ENCODE results near the gene TSPAN5.
"Not testable (repeated sequence)": the region's sequence is repeated elsewhere in the genome, so short reads cannot be mapped to it uniquely, and the experiment has no call there.

Gene TSPAN5

GRCh38 chr4:98462487-98462886, 195.9 kb downstream of the TSPAN5 start:
- Histone ChIP-seq H3K27ac (ENCODE audit: low read depth, low read length) (no peak overlapping the region), H3K9ac (ENCODE audit: low read length in 5 of 5) (no peak overlapping the region), H3K36me3 (ENCODE audit: control insufficient read depth in 5 of 5, insufficient read depth in 5 of 5, low read length in 5 of 5) (no peaks in the 10 kb centered on the region), H3K9me3 (ENCODE audit: control insufficient read depth in 5 of 5, low read length in 5 of 5) (no peaks in the 10 kb centered on the region), H3K4me1 (ENCODE audit: control insufficient read depth in 5 of 5, insufficient read depth in 5 of 5, low read length in 5 of 5) (peaks cover 0 to 4% (median 3%) of the 10 kb centered on the region in 5 donors), H3K27me3 (ENCODE audit: control insufficient read depth in 5 of 5, insufficient read depth in 4 of 5, low read length in 5 of 5) (no peaks in the 10 kb centered on the region), H3K4me3 (ENCODE audit: low read depth in 1 of 5, low read length in 5 of 5) (no peak overlapping the region)

DNA sequence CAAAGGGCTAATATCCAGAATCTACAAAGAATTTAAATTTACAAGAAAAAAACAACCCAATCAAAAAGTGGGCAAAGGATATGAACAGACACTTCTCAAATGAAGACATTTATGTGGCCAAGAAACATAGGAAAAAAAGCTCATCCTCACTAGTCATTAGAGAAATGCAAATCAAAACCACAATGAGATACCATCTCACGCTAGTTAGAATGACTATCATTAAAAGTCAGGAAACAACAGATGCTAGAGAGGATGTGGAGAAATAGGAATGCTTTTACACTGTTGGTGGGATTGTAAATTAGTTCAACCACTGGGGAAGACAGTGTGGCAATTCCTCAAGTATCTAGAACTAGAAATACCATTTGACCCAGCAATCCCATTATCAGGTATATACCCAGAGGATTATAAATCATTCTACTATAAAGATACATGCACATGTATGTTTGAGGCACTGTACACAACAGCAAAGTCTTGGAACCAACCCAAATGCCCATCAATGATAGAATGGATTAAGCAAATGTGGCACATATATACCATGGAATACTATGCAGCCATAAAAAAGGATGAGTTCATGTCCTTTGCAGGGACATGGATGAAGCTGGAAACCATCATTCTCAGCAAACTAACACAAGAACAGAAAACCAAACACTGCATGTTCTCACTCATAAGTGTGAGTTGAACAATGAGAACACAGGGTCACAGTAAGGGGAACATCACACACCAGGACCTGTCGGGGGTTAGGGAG, 197.1 kb downstream of the TSPAN5 start:
- not testable (repeated sequence) for H3K9ac ChIP-seq (ENCODE audit: low read length in 5 of 5); H3K4me3 ChIP-seq (ENCODE audit: low read depth in 1 of 5, low read length in 5 of 5); H3K4me1 ChIP-seq (ENCODE audit: control insufficient read depth in 5 of 5, insufficient read depth in 5 of 5, low read length in 5 of 5); H3K9me3 ChIP-seq (ENCODE audit: control insufficient read depth in 5 of 5, low read length in 5 of 5); H3K27ac ChIP-seq (ENCODE audit: low read depth, low read length); H3K36me3 ChIP-seq (ENCODE audit: control insufficient read depth in 5 of 5, insufficient read depth in 5 of 5, low read length in 5 of 5); H3K27me3 ChIP-seq (ENCODE audit: control insufficient read depth in 5 of 5, insufficient read depth in 4 of 5, low read length in 5 of 5)

GRCh38 chr4:98457422-98457821, 201.0 kb downstream of the TSPAN5 start:
- not testable (repeated sequence) for H3K36me3 ChIP-seq (ENCODE audit: control insufficient read depth in 5 of 5, insufficient read depth in 5 of 5, low read length in 5 of 5); H3K4me1 ChIP-seq (ENCODE audit: control insufficient read depth in 5 of 5, insufficient read depth in 5 of 5, low read length in 5 of 5); H3K4me3 ChIP-seq (ENCODE audit: low read depth in 1 of 5, low read length in 5 of 5); H3K27me3 ChIP-seq (ENCODE audit: control insufficient read depth in 5 of 5, insufficient read depth in 4 of 5, low read length in 5 of 5); H3K9me3 ChIP-seq (ENCODE audit: control insufficient read depth in 5 of 5, low read length in 5 of 5); H3K9ac ChIP-seq (ENCODE audit: low read length in 5 of 5); H3K27ac ChIP-seq (ENCODE audit: low read depth, low read length)

DNA sequence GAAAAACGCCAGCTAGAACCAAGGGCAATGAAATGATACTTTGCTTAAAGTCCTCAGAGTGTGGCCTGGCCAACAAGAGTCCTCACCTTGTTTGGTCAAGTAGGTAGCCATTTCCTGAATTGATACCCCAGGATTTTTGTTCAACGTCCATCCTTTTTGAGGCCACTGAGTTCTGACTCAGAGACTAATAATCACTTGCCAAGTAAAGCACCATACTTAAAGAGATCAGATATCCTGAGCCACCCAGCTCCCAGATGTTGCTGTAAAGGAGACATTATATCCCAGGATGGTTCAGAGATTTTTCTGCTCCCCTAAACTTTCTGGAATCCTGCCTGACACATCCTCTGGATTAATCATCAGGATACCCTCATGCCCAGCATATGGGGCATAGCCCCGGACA, 206.3 kb downstream of the TSPAN5 start:
- H3K27me3 ChIP-seq (ENCODE audit: control insufficient read depth in 5 of 5, insufficient read depth in 4 of 5, low read length in 5 of 5): no peaks in the 10 kb centered on the region
- no peak overlapping the region for H3K9ac ChIP-seq (ENCODE audit: low read length in 5 of 5)
- H3K4me1 ChIP-seq (ENCODE audit: control insufficient read depth in 5 of 5, insufficient read depth in 5 of 5, low read length in 5 of 5): no peaks in the 10 kb centered on the region
- peaks cover 0 to 8% (median 5%) of the 10 kb centered on the region in 5 donors for H3K9me3 ChIP-seq (ENCODE audit: control insufficient read depth in 5 of 5, low read length in 5 of 5)
- H3K4me3 ChIP-seq (ENCODE audit: low read depth in 1 of 5, low read length in 5 of 5): no peak overlapping the region
- no peak overlapping the region for H3K27ac ChIP-seq (ENCODE audit: low read depth, low read length)
- no peaks in the 10 kb centered on the region for H3K36me3 ChIP-seq (ENCODE audit: control insufficient read depth in 5 of 5, insufficient read depth in 5 of 5, low read length in 5 of 5)

DNA sequence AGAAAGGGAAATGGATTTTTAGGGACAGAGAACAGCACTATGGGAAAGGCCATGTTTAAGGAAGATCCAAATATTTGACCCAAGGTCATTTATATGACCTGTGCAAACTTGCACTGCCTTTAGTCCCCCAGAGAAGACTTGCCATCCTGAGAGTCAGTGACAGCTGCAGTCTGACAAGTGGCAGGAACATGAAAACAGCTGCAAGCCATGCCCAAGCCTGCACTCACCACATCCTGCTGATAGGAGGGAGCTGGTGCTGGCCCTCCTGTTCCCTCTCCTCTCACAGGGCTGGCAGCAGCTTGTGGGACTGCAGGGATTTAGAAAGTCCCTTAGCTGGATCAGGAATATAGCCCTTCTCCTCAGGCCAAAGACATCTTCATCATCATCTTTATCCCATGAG, 209.5 kb downstream of the TSPAN5 start:
- Histone ChIP-seq H3K9ac (ENCODE audit: low read length in 5 of 5) (no peak overlapping the region), H3K4me3 (ENCODE audit: low read depth in 1 of 5, low read length in 5 of 5) (no peak overlapping the region), H3K4me1 (ENCODE audit: control insufficient read depth in 5 of 5, insufficient read depth in 5 of 5, low read length in 5 of 5) (peaks cover 0 to 2% (median 0%) of the 10 kb centered on the region in 5 donors), H3K36me3 (ENCODE audit: control insufficient read depth in 5 of 5, insufficient read depth in 5 of 5, low read length in 5 of 5) (peaks cover 0 to 6% (median 4%) of the 10 kb centered on the region in 5 donors), H3K27ac (ENCODE audit: low read depth, low read length) (no peak overlapping the region), H3K27me3 (ENCODE audit: control insufficient read depth in 5 of 5, insufficient read depth in 4 of 5, low read length in 5 of 5) (no peaks in the 10 kb centered on the region), H3K9me3 (ENCODE audit: control insufficient read depth in 5 of 5, low read length in 5 of 5) (peaks cover 0 to 8% (median 5%) of the 10 kb centered on the region in 5 donors)

- Histone ChIP-seq H3K36me3 (ENCODE audit: control insufficient read depth in 5 of 5, insufficient read depth in 5 of 5, low read length in 5 of 5) (peaks cover 5 to 15% (median 13%) of the 10 kb centered on the region in 5 donors), H3K4me1 (ENCODE audit: control insufficient read depth in 5 of 5, insufficient read depth in 5 of 5, low read length in 5 of 5) (peaks cover 0 to 2% (median 0%) of the 10 kb centered on the region in 5 donors), H3K9ac (ENCODE audit: low read length in 5 of 5) (no peak overlapping the region), H3K27ac (ENCODE audit: low read depth, low read length) (no peak overlapping the region), H3K27me3 (ENCODE audit: control insufficient read depth in 5 of 5, insufficient read depth in 4 of 5, low read length in 5 of 5) (no peaks in the 10 kb centered on the region), H3K4me3 (ENCODE audit: low read depth in 1 of 5, low read length in 5 of 5) (no peak overlapping the region), H3K9me3 (ENCODE audit: control insufficient read depth in 5 of 5, low read length in 5 of 5) (peaks cover 0 to 7% (median 4%) of the 10 kb centered on the region in 5 donors)
Measured at GRCh38 chr4:98447648-98448047, 210.8 kb downstream of the TSPAN5 start.

GRCh38 chr4:98446499-98447375, 211.7 kb downstream of the TSPAN5 start:
- Histone ChIP-seq H3K4me3 (ENCODE audit: low read depth in 1 of 5, low read length in 5 of 5) (no peak overlapping the region), H3K9ac (ENCODE audit: low read length in 5 of 5) (no peak overlapping the region), H3K9me3 (ENCODE audit: control insufficient read depth in 5 of 5, low read length in 5 of 5) (no peaks in the 10 kb centered on the region), H3K27me3 (ENCODE audit: control insufficient read depth in 5 of 5, insufficient read depth in 4 of 5, low read length in 5 of 5) (no peaks in the 10 kb centered on the region), H3K4me1 (ENCODE audit: control insufficient read depth in 5 of 5, insufficient read depth in 5 of 5, low read length in 5 of 5) (peaks cover 0 to 2% (median 0%) of the 10 kb centered on the region in 5 donors), H3K36me3 (ENCODE audit: control insufficient read depth in 5 of 5, insufficient read depth in 5 of 5, low read length in 5 of 5) (peaks cover 12 to 24% (median 20%) of the 10 kb centered on the region in 5 donors), H3K27ac (ENCODE audit: low read depth, low read length) (no peak overlapping the region)

GRCh38 chr4:98444371-98444770, 214.0 kb downstream of the TSPAN5 start:
- Histone ChIP-seq H3K27me3 (ENCODE audit: control insufficient read depth in 5 of 5, insufficient read depth in 4 of 5, low read length in 5 of 5) (no peaks in the 10 kb centered on the region), H3K9me3 (ENCODE audit: control insufficient read depth in 5 of 5, low read length in 5 of 5) (no peaks in the 10 kb centered on the region), H3K27ac (ENCODE audit: low read depth, low read length) (no peak overlapping the region), H3K4me1 (ENCODE audit: control insufficient read depth in 5 of 5, insufficient read depth in 5 of 5, low read length in 5 of 5) (peaks cover 0 to 2% (median 0%) of the 10 kb centered on the region in 5 donors), H3K36me3 (ENCODE audit: control insufficient read depth in 5 of 5, insufficient read depth in 5 of 5, low read length in 5 of 5) (peaks cover 15 to 31% (median 23%) of the 10 kb centered on the region in 5 donors), H3K4me3 (ENCODE audit: low read depth in 1 of 5, low read length in 5 of 5) (no peak overlapping the region), H3K9ac (ENCODE audit: low read length in 5 of 5) (no peak overlapping the region)

- Histone ChIP-seq H3K36me3 (ENCODE audit: control insufficient read depth in 5 of 5, insufficient read depth in 5 of 5, low read length in 5 of 5) (peaks cover 12 to 28% (median 19%) of the 10 kb centered on the region in 5 donors), H3K4me1 (ENCODE audit: control insufficient read depth in 5 of 5, insufficient read depth in 5 of 5, low read length in 5 of 5) (no peaks in the 10 kb centered on the region), H3K4me3 (ENCODE audit: low read depth in 1 of 5, low read length in 5 of 5) (no peak overlapping the region), H3K9ac (ENCODE audit: low read length in 5 of 5) (no peak overlapping the region), H3K9me3 (ENCODE audit: control insufficient read depth in 5 of 5, low read length in 5 of 5) (no peaks in the 10 kb centered on the region), H3K27ac (ENCODE audit: low read depth, low read length) (no peak overlapping the region), H3K27me3 (ENCODE audit: control insufficient read depth in 5 of 5, insufficient read depth in 4 of 5, low read length in 5 of 5) (no peaks in the 10 kb centered on the region)
Measured at GRCh38 chr4:98434816-98435215, 223.6 kb downstream of the TSPAN5 start.

GRCh38 chr4:98433691-98434090, 224.7 kb downstream of the TSPAN5 start:
- H3K4me3 ChIP-seq (ENCODE audit: low read depth in 1 of 5, low read length in 5 of 5): no peak overlapping the region
- H3K9me3 ChIP-seq (ENCODE audit: control insufficient read depth in 5 of 5, low read length in 5 of 5): no peaks in the 10 kb centered on the region
- peaks cover 12 to 28% (median 19%) of the 10 kb centered on the region in 5 donors for H3K36me3 ChIP-seq (ENCODE audit: control insufficient read depth in 5 of 5, insufficient read depth in 5 of 5, low read length in 5 of 5)
- H3K4me1 ChIP-seq (ENCODE audit: control insufficient read depth in 5 of 5, insufficient read depth in 5 of 5, low read length in 5 of 5): no peaks in the 10 kb centered on the region
- no peak overlapping the region for H3K27ac ChIP-seq (ENCODE audit: low read depth, low read length)
- H3K9ac ChIP-seq (ENCODE audit: low read length in 5 of 5): no peak overlapping the region
- H3K27me3 ChIP-seq (ENCODE audit: control insufficient read depth in 5 of 5, insufficient read depth in 4 of 5, low read length in 5 of 5): no peaks in the 10 kb centered on the region

Measured in subcutaneous abdominal adipose tissue (tissue), 5 donors.